NCI-H2227 (cell line): ENCODE measurements around the gene NIPAL3.

Experiments
- DNase-seq: peaks from one replicate; lab custom pipeline; 2025; ENCODE audit not compliant: unreplicated experiment; lab: John Stamatoyannopoulos, UW

Gene NIPAL3

DNA sequence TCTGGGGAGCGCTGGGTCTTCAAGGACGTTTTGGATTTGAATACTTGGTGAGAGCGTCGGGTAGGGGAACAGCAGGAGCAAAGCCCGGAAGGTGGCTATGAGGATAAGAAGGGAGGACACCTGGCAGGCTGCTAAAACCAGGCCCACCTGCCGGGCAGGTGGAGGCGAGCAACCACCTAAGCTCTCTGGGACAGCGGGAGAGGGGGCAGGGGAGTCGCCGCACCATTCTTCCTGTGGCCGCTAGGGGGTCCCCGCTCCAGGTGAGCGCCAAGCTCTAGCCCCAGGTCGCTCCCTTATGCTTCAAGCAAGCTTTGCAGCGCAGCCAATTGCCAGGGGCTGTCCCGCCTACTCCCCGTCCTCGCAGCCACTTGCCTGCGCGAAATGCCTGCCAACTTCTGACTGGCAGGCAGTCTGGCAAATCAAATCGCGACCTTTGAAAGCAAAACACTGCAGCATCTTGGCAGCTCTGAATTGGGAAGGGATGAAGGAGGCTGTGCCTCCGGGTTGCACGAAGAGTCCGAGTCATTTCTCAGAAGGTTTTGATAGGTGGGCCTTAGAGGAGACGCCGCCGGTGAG is at the start of gene NIPAL3:
TSS of gene NIPAL3 (plus strand) at position 469 of the 576 bp plus-strand sequence. CDS start 3,746 bp downstream, outside the sequence.
- peak; percentile 99 for DNase-seq

DNA sequence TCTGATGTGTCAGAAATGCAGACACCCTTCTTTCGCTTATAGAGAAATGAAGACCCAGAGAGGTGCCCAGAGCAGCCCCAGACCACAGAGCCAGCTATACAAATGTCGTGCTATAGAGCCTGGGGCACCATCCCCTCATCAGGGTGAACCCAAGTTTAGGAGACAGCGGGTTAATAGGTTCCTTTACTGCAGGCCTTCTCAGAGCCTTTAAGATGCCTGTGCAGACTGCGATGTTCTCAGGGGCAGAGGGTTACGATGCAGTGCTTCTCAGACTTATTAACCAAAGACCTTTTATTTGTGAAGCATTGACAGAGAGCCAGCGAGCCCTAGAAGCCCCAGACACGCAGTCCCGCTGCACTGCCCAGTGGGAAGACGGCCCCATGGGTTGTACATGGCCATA is 48.9 kb upstream of the NIPAL3 start:
- no peak for DNase-seq

DNA sequence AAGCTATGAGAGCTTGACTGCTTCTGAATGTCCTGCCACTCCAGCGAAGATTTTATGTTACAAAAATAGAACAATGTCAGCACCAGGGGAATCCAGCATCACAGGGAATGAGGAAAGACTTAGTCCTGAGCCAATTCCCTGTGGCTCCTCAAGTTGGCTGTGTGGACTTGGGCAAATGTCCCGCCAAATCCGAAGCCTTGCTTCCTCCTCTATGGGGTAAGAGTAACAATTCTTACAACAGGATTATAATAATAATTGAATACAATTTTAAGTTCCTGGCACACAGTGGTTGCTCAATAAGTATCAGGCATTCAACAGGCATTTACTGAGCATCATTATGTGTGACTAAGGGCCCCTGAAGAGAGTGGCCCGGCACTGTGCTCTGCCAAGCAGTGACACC is 46.4 kb upstream of the NIPAL3 start:
- DNase-seq: no peak

DNA sequence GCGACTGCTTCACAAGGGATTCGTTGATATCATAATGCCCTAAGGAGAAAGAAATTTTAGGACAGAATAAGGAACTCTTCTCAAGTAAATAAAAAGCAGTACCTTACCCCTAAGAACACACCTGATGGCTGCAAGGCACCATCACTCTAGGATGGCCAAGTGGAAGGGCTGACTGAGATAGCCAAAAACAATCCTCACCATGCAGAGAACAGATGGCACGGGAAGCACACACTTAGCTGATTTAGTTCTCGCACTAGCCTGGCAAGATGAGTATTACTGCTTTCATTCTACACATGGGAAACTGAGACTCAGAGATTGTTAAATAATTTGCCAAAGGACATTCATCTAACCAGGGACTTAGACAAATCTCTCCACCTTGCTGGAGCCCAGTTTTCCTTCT is 45.8 kb upstream of the NIPAL3 start:
- DNase-seq: no peak

DNA sequence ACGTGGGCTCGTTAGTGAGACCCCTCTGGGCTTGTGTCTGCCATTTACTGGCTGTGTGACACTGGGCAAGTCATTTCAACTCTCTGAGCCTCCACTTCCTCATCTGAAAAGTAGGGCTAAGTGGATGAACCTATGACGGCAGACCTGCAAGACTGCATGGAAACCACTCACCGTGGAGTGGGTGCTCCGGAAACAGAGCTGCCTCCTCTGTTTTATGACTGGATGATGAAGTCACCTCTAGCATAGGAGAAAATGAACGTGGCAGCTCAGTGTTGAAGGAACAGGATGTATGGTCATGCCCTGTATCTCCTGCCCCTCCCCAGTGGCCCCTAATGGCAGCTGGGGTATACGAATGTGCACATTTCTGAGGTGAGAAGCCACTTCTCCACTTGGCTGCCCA is 42.6 kb upstream of the NIPAL3 start:
- no peak for DNase-seq

DNA sequence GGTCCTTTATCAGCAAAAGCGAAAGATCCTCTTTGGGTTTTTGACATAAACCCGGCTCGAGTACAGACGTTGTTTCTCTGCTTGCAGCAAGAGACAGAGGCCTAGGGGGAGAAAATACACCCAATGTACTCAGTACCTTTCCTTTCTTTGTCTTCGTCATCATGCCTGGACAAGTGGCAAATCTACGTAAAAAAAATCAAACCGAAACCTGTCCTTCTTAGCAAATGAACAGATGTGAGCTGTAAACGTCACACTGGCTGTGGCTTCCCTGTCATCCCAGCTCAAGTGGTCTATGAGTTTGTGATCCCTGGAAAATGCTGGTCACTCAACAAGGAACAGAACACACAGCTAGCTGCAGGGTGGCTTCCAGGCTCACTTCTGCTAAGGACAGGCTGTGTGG is 41.9 kb upstream of the NIPAL3 start:
- no peak for DNase-seq

DNA sequence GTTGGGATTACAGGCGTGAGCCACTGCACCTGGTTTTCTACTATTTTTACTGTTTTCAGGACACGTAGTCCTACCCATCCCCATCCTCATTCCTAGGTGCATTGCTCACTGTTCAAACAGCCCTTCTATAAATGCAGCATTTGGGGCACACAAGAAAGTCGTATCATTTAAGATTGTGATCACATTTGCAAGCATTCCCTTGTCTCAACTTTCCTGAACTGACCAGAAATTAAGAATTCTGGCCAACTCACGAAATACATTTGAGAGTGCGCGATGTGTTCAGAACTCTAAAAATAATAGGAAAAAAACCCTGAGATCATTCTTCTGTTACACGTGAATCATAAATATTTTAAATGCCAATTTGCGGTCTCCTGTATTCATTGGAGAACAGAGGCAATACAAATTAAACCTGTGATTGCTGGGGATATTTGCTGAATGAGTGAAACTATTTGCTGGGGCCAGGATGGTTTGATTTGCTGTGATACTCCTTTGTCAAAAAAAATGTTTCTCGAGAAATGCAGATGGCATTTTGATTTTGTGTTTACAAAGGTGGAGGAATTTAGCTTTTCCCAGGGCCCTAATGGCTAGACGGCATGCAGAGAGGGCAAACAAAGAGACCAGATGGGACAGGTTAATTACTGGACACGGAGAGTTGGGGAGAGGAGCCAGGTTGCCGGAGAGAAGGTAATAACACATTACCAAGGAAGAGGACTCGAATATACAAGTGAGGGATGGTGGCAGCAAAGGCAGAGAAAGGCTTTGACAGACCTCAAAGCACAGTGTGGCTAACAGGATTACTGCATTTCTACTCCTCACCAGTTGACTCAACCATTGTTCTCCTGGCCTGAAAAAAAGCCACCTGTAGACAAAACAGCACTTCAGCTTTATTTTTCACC is 40.5 kb upstream of the NIPAL3 start:
- peak; percentile 71 for DNase-seq

DNA sequence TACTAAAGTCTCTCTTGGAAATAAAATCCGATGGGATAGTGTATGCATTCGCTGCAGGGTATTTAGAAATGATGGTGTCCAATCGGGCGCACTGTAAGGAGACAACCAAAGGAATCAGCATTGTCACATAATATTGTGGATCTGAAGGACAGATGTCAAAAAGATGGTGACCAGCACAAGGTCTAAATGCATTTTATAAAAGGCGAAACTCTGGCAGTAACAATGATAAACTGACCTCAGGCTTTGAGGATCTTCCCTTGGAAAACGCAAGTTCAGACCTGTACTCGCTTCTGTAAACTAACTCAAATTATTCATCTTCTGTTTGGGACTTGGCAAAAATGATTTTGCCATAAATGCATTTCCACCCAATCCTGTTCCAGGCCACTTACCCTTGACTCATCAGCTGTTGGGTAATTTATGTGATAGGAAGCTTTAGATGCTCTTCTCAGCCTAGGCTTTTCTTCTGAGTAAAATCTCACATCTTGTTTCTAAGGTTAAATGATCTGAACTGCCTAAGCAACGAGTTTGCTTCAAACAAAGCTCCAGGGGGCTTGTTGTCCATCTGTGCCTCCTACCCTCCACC is 35.8 kb upstream of the NIPAL3 start:
- DNase-seq: peak; percentile 28

DNA sequence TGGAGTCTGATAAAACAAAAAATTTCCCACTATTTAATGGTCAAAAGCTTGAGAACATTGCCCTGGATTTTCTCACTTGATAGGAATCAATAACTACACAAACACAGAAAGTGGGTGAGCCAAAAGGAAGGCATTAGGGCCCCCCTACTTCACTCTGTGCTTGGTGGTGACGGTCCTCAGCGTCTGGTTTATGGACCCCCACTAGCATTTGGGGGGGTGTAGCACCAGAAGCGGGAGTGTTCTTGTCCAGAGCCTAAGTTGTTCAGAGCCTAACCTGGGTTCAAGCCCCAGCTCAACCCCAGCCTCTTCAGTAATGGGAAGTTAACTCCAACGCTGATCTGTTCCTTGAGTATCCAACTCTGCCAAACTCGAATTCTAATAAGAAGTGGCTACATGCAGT is 35.1 kb upstream of the NIPAL3 start:
- DNase-seq: no peak

DNA sequence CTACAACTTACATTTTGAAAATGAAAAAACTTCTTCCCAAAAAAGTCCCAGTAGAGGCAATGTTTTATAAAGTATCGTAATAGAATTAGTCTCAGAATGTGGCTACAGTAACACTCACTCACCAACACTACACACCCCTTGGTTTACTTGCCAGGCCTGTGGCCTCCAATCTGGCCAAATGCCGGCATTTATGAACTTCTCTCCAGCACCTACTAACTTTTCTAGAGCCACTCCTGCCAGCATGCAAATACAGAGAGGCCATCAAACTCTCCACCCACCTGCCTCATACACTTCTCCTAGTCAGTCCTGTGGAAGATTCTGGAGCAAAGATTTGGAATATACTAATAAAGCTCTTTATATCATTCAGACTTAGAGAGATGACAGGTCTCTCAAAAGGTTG is 34.3 kb upstream of the NIPAL3 start:
- DNase-seq: no peak

DNA sequence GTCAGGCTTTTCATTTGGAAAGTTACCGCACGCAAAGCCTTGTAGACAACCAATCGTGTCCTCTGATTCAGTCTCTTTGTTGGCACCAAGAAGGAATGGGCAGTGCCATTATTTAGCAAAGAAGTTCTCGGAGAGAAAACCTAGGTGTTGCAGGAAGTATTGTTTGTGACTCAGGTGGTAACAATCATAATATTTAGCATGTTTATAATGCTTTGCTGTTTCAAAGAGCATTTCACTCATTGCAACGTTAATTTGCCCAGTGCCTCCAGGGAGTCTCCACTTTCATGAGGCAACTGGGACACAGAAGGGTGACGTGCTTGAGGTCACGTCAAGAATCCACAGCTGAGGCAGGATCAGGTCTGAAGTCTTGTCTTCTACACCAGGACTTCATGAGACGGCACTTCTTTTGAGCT is 33.4 kb upstream of the NIPAL3 start:
- no peak for DNase-seq

DNA sequence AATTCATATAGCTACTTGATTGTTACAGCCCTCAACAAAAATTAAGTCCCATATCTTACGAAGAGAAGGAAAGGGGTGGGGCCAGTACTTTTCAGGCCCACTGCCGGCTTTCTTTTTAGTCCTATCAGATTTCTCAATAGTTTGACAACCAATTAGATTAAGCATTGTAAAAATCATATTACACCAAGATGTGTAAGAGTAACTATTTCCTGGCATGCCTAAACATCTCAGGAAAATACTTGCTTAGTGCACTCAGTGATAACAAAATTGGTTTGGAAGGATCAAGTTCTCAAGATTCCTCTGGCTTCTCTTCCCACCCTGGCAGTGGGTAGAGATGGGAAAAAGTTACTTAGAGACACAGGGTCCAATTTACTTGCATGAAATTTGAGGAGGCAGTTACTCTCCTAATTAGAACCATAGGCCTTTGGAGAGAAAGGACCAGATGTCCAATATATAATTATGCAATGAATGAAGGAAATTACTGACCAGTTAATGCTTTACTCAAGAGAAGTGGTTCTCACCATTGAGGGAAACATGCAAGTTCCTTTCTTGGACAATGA is 32.1 kb upstream of the NIPAL3 start:
- no peak for DNase-seq

DNA sequence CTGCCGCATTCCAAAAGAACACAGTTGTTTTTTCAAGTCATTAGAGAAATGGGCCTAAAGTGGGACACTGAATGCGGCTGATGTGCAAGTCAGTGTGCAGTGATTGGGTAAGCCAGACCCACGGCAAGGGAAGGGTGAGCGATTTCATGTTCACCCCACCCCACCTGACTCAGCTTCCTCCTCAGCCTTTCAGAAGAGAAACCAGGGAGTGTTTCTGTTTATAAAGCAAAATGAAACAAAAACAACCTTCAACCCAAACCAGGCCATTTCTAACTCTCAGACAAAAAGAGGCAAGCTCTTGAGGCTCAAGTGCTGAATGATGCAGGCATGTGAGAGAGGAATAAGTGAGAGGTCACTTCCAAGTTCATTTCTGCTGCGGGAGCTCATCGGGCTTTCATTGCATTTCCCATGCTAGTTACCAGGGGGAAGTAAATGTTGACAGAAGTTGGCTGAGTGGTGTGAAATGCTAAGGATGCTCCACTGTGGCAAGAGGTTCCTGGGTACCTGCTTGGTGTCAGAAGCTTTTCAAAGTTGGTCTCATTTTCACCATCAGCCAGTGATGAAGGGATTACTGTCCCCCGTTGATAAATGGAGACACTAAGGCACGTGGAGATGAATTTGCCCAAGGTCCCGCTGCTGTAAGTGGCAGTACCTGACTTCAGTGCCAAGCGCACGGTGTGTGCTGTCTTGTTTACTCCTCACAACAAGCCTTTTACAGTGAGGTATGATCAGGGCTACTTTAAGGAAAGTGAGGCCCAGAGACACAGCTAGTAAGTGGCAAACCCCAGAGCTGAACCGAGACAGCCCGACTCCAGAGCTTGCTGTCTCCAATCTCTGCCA is 31.1 kb upstream of the NIPAL3 start:
- DNase-seq: peak; percentile 10

DNA sequence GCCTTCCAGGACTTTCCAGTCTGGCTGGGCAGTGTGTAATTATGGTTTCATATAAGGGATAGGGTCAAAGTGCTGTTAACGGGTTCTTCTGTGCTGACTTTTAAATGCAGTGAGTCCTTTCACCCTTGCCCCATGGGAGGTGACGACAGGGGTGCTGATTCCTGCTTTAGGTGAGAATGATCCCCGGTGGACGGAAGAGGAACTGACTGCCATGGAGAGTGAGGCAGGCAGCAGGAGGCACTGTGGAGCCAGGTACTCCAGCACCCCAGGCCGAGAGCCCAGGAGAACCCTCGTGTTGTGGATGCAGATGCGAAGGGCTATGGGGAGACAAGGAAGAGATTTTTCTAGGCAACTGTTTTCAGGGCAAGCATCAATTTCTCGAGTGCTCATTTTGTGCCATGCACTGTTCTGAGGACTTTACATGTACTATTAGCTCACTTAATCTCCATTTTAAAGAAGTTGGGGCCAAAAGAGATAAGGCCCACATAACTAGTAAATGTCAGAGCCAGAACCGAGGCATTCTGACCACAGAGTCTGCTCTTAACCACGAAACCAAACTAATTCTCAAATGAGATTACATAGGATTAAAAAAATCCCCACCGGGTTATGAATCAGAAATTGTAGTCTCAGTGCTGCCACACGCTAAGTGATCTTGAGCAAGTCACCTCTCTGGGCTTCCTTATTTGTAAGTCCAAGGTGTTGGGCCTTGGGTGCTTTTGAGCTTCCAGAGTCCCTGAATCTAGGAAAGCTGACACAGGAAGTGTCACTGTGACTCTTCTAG is 30.3 kb upstream of the NIPAL3 start:
- DNase-seq: peak; percentile 9

DNA sequence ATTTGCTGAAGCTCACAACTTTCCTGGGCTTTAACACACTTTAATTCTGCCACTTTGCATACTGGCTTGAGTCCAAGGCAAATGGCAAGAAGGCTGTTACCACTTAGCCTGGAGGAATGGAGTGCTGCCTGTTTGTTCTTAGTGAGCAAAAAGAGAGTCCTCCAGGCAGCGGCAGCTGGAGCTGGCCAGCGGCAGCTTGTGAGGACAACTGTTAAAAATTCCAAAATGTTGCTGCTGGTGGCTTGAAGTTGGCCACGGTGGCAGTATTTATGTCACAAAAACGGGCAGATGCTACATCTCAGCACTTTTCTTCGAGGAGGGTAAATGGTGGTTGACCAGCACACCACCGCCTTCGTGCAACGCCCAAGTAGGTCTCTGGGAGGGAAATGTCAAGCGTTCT is 29.4 kb upstream of the NIPAL3 start:
- DNase-seq: no peak

DNA sequence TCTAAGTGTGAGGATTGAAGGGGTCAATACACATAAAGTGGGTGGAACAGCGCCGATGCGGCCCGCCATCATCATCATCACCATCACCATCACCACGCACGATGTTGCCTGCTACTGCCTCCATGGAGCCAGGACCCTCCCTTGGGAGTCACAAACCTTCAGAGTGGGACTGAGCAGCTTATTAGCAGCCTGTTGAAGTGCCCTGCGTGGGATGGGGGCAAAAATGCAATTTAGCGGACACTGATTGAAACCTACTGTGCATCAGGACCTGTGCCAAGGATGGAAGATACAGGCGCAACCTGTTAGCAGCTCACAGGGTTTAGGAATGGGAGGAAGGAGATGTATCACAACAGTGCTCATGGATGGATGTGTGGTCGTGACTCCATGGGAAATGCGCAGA is 28.7 kb upstream of the NIPAL3 start:
- DNase-seq: no peak

DNA sequence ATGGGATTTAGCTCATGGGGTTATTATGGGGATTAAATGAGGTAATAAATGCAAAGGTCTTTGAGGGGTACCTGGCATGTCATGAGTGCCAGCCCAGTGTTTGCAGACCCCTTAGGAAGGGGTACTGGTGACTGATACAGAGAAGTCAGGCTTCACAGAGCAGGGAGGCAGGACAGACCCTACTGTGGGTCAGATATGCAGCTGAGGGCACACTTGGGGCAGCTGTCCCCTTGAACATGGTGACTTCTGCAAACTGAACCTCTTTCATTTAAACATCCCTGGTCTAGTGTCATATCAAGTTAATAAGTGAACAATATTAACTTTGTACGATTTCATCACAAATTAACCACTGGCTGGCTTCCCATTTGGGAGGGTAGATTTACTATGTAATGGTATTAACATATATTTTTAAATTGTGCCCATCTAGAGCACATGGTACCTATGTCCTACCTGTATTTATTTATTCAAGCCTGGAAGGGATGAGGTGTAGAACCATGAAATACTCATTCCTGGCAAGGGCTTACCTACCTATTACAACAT is 27.9 kb upstream of the NIPAL3 start:
- no peak for DNase-seq

DNA sequence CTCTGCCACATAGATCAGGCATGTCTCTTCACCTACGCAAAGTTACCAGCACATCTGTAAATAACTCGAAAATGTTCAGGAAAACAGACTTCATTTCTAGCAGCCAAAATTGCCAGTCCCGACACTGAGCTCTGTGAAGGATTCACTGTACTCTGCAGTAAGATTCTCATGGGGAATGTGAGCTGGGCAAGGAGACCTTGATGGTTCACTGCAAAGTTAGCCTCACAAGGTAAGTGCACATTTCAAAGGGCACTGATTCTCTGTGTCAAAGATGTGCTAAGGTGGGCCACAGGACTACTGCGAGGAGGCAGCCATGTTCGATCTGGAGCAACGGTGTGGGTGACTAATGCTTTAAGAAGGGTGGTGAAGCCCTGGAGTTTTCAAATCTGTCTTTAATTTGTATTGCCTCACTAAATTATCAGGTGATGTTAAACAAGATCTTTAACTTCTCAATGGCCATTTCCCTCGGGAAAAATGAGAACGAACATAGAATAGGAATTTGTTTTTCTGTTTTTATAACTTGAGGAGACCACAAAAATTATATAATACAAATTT is 27.2 kb upstream of the NIPAL3 start:
- DNase-seq: no peak

DNA sequence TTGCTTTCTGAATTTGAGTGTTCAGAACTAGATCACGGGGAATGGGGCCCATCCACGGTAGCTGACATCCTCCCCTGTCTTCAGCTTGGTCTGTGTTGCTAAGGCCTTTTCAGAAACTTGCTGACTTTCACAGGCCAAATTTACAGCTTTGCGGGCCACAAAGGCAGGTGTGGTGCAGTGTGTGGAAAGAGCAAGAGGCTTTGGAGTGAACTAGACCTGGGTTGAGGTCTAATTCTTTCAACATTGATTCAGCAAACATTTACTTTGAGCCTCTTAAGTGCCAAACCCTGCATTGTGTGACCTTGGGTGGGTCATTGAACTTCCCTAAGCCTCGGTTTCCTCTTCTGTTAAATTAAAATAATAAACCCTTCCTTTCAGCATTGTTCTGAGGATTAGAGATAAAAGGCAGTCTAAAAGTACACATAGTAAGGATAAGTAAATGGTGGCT is 26.3 kb upstream of the NIPAL3 start:
- DNase-seq: no peak
